GM12801 (cell line): Measurements from ENCODE around the gene DNAI1.
A peak's percentile ranks its signal among the peaks of the same experiment; 100 is the strongest.

Source experiments
- CTCF ChIP-seq: IDR thresholded peaks from one replicate; pipeline ENCODE4 v1.5.1; 2011; ENCODE audit warnings: control low read depth; ENCODE audit not compliant: insufficient read length; ENCODE audit errors: extremely low read depth

DNAI1 gene

GRCh38 chr9:34426347-34427074 lies 32.1 kb upstream of the DNAI1 start:
- no peak for TF ChIP-seq CTCF

GRCh38 chr9:34428325-34428958 lies 30.2 kb upstream of the DNAI1 start:
- TF ChIP-seq CTCF = no peak

GRCh38 chr9:34430843-34431437 lies 27.7 kb upstream of the DNAI1 start:
- TF ChIP-seq CTCF = no peak

GRCh38 chr9:34431667-34432066 lies 26.9 kb upstream of the DNAI1 start:
- TF ChIP-seq CTCF = no peak

- TF ChIP-seq CTCF = peak; percentile 22
Measured at GRCh38 chr9:34437006-34437925, 21.3 kb upstream of the DNAI1 start.

GRCh38 chr9:34440017-34440416 lies 18.6 kb upstream of the DNAI1 start:
- no peak for TF ChIP-seq CTCF

- no peak for TF ChIP-seq CTCF
Measured at GRCh38 chr9:34442770-34443169, 15.8 kb upstream of the DNAI1 start.
